ENCODE data around the gene SLC22A15.

Gene SLC22A15

DNA sequence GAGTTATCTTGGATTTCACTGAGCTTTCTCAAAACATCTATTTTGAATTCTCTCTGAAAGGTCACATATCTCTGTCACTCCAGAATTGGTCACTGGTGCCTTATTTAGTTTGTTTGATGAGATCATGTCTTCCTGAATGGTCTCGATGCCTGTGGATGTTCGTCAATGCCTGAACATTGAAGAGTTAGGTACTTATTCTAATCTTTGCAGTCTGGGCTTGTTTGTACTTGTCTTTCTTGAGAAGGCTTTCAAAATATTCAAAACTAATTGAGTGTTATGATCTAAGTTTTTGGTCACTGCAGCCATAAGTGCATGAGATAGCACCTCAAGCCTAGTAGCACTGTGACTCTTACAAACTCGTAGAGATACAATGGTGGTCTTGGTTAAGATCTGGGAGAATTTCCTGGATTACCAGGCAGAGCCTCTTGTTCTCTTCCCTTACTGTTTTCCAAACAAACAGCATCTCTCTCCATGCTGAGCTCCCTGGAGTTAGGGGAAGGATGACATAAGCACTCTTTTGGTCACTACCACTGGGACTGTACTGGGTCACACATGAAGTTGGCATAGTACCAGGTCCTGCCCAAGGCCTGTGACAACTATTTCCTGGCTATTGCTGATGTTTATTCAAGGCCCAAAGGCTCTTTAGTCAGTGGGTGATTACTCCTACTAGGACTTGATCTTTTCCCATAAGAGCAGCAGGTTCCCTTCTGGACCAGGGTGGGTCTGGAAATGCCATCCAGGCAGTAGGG, 25.6 kb downstream of the SLC22A15 start:
- peaks cover 0 to 5% of the 10 kb centered on the region in 2 experiments for H3K4me1 ChIP-seq (ENCODE audit: control insufficient read depth in 1 of 2, insufficient read depth in 1 of 2, low read depth in 1 of 2, low read length in 1 of 2)
- H3K4me3 ChIP-seq (ENCODE audit: low read depth in 1 of 2, low read length in 1 of 2) = no peak overlapping the region
- TF ChIP-seq, protein P1, sequence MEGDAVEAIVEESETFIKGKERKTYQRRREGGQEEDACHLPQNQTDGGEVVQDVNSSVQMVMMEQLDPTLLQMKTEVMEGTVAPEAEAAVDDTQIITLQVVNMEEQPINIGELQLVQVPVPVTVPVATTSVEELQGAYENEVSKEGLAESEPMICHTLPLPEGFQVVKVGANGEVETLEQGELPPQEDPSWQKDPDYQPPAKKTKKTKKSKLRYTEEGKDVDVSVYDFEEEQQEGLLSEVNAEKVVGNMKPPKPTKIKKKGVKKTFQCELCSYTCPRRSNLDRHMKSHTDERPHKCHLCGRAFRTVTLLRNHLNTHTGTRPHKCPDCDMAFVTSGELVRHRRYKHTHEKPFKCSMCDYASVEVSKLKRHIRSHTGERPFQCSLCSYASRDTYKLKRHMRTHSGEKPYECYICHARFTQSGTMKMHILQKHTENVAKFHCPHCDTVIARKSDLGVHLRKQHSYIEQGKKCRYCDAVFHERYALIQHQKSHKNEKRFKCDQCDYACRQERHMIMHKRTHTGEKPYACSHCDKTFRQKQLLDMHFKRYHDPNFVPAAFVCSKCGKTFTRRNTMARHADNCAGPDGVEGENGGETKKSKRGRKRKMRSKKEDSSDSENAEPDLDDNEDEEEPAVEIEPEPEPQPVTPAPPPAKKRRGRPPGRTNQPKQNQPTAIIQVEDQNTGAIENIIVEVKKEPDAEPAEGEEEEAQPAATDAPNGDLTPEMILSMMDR (IDR thresholded peaks at IDR 0.05) = no peak
- H3K9me3 ChIP-seq = no peaks in the 10 kb centered on the region
- H3K27me3 ChIP-seq = no peaks in the 10 kb centered on the region
- H3K36me3 ChIP-seq = peaks cover 36% of the 10 kb centered on the region
- no peak overlapping the region for H3K27ac ChIP-seq

DNA sequence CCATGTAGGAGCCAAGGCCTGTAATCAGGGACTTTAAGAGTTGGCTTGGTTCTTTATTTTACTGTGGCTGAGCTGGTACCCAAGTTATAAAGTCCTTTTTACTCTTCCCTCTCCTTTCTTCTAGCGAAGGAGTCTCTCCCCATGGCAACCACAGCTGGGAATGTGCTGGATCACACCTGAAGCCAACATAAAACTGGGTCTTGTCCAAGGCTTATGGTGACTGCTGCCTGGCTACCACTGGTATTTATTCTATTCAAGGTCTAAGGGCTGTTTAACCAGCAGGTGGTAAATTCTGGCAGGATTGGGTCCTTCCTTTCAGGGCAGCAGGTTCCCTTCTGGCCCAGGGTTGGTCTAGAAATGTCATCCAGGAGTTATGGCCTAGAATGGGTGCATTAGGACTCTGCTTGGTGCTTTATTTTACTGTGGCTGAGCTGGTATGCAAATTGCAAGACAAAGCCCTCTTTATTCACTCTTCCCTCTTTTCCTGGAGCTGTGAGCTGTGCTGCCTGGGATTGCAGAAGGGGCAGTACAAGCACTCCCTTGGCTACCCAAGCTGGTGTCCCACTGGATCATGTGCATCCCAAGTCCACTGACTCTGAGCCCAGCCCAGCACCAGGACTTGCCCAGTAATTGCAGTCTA, 26.6 kb downstream of the SLC22A15 start:
- peaks cover 45% of the 10 kb centered on the region for H3K36me3 ChIP-seq
- H3K9me3 ChIP-seq = no peaks in the 10 kb centered on the region

DNA sequence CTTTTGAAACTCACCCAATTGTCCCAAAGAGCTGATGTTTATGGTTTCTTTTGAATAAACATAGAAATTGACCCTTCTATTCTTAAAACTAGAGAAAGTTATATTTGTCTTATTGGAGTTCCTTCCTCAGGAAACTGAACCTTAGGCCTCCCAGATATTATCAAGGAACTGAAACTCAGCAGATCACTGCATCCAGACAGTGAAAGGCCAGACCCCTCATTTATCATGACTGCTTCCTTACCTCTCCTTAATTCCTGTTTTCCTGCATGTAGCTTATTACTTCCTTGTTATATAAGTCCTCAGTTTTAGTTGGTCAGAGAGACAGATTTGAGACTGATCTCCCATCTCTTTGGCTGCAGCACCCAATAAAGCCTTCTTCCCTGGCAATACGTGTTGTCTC, 27.5 kb downstream of the SLC22A15 start:
- peaks cover 54% of the 10 kb centered on the region for H3K36me3 ChIP-seq
- H3K27me3 ChIP-seq = no peaks in the 10 kb centered on the region
- TF ChIP-seq, protein P1 (IDR thresholded peaks at IDR 0.05) = no peak
- peak overlapping the region; percentile 56 for H3K27ac ChIP-seq
- H3K4me3 ChIP-seq (ENCODE audit: low read depth in 1 of 2, low read length in 1 of 2) = no peak overlapping the region
- H3K4me1 ChIP-seq (ENCODE audit: control insufficient read depth in 1 of 2, insufficient read depth in 1 of 2, low read depth in 1 of 2, low read length in 1 of 2) = peaks cover 0 to 5% of the 10 kb centered on the region in 2 experiments
- no peaks in the 10 kb centered on the region for H3K9me3 ChIP-seq

More for the DNA sequence above, 26.6 kb downstream of the SLC22A15 start:
- Histone ChIP-seq H3K27me3 (no peaks in the 10 kb centered on the region), H3K4me3 (ENCODE audit: low read depth in 1 of 2, low read length in 1 of 2) (no peak overlapping the region), H3K27ac (peak overlapping the region; percentile 56), H3K4me1 (ENCODE audit: control insufficient read depth in 1 of 2, insufficient read depth in 1 of 2, low read depth in 1 of 2, low read length in 1 of 2) (peaks cover 0 to 5% of the 10 kb centered on the region in 2 experiments)
- TF ChIP-seq, protein P1 (IDR thresholded peaks at IDR 0.05) = no peak

DNA sequence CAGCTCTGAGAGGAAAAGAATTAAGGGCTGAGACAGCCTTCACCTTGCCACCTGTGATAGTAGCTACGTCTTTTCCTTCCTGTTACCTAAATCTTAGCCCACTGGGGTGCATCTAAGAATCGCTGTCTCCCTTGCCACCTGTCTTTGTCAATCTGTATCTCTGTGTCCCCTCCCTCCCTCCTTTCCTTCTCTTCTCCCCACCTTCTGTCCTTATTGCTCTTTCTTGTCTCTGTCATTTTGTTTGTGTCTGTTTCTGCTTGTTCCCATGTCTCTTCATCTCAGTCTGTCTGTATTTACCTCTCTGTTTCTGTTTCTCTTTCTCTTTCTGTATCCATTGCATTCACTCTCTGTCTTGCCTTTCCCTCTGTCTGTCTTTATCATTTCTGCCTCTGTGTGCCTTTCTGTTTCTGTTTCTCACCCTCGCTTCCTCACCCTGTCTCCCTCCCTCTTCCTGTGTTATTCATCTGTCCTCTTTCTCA, 30.2 kb downstream of the SLC22A15 start:
- peaks cover 0 to 5% of the 10 kb centered on the region in 2 experiments for H3K4me1 ChIP-seq (ENCODE audit: control insufficient read depth in 1 of 2, insufficient read depth in 1 of 2, low read depth in 1 of 2, low read length in 1 of 2)
- H3K27ac ChIP-seq = peak overlapping the region; percentile 60
- TF ChIP-seq, protein P1 (IDR thresholded peaks at IDR 0.05) = no peak
- H3K4me3 ChIP-seq (ENCODE audit: low read depth in 1 of 2, low read length in 1 of 2) = no peak overlapping the region
- no peaks in the 10 kb centered on the region for H3K27me3 ChIP-seq
- peaks cover 72% of the 10 kb centered on the region for H3K36me3 ChIP-seq
- no peaks in the 10 kb centered on the region for H3K9me3 ChIP-seq

DNA sequence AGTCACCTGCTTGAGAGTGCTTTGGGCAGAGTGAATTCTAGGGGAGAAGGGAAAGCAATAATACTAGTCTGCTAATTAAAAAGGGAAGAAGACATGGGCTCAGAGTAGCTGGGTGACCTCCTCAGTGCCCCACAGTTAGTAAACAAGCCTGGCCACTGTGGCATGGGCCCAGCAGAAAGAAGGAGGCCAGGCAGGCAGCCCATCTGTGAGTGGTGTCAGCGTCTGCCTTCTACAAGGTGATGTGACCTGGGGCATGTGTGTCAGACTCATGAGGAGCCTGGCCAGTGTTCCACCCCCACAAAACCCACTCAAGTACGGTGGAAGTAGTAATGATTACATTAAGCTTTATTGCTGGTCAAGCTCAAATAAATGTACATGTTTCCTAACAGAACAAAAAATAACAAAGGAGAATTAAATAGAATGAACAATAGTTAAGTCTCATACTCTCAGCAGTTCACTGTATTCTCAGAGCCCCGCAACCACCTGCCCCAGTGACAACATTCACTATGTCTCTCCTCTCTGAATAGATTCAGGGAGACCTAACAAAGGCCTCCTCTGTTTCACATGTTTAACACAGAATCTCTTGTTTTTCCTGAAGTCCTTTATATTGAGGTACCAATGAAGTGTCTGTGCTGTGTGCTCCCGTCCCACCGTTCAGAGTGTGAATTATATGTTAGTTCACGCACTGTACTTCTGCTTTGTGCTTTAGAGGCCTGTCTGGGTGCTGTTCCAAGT, 32.5 kb downstream of the SLC22A15 start:
- H3K27ac ChIP-seq = peak overlapping the region; percentile 60
- no peaks in the 10 kb centered on the region for H3K4me1 ChIP-seq (ENCODE audit: control insufficient read depth in 1 of 2, insufficient read depth in 1 of 2, low read depth in 1 of 2, low read length in 1 of 2)
- H3K27me3 ChIP-seq = no peaks in the 10 kb centered on the region
- H3K4me3 ChIP-seq (ENCODE audit: low read depth in 1 of 2, low read length in 1 of 2) = no peak overlapping the region
- TF ChIP-seq, protein P1 (IDR thresholded peaks at IDR 0.05) = no peak
- peaks cover 70% of the 10 kb centered on the region for H3K36me3 ChIP-seq
- H3K9me3 ChIP-seq = no peaks in the 10 kb centered on the region

Data from neutrophil (primary cell).